Measurements from ENCODE around the gene SLC47A2.

GRCh38 chr17:19646788-19647696 is 69.3 kb downstream of the SLC47A2 start:
- TF ChIP-seq CTCF (IDR thresholded peaks at IDR 0.05) = no peak
- no peak for TF ChIP-seq ZFX (IDR thresholded peaks at IDR 0.05; ENCODE audit: borderline replicate concordance)
